Pulmonary artery endothelial cell (primary cell): ENCODE measurements around the gene B4GALT6. TPM values are rescaled to one million over a fixed set of nuclear protein-coding genes. Genes with fewer than 3 reads are reported as not detected.
A peak's percentile ranks its signal among the peaks of the same experiment; 100 is the strongest.
"Not testable (repeated sequence)": the region's sequence is repeated elsewhere in the genome, so short reads cannot be mapped to it uniquely, and the experiment has no call there.

ENCODE experiments used
- DNase-seq: peaks from one replicate; pipeline ENCODE4 v3.0.0-alpha.2; 2011; ENCODE audit warnings: low read depth, low spot score
- total RNA-seq: library from RNA; depleted of rRNA; stranded (reverse); fragments of >200 nt; gene quantifications from 2 replicates; pipeline ENCODE4 v1.2.3, GENCODE V29; 2014

The B4GALT6 gene
- 9.1 and 12.2 TPM in 2 replicates for total RNA-seq

GRCh38 chr18:31684279-31685096 is at the start of gene B4GALT6:
Gene B4GALT6 (minus strand): TSS chr18:31684581. CDS start chr18:31684426, 155 bp downstream.
- DNase-seq = no peak

- no peak for DNase-seq
These were observed 47.2 kb upstream of the B4GALT6 start for GRCh38 chr18:31731628-31732027.

DNA sequence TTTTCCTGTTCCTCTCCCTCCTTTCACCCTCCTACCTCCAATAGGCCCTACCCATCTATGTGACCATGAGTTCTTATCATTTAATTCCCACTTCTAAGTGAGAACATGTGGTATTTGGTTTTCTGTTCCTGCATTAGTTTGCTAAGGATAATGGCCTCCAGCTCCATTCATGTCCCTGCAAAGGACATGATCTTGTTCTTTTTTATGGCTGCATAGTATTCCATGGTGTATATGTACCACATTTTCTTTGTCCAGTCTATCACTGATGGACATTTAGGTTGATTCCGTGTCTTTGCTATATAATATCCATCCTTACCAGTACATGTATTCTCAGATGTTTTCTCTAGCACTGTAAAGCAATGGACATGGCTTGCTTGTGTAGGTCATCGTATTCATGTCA is 44.8 kb upstream of the B4GALT6 start:
- DNase-seq = not testable (repeated sequence)

- DNase-seq = no peak
These were observed 39.8 kb upstream of the B4GALT6 start for GRCh38 chr18:31723990-31724711.

DNA sequence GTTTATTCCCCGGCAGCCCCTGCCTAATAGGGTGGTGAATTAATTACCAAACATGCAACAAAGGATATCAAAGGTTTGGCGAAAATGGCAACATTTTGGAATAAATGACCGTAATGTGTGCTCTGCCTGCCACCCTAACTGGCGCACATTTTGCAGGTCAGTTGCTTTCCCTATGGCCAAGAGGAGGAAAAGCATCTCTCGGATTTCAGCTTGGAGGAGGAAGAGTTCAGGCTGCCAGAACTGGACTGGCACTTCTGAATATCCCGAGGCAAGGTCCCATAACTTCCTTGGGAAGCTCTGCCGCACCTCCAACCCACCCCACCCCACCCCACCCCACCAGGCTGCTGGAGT is 39.2 kb upstream of the B4GALT6 start:
- DNase-seq = no peak

DNA sequence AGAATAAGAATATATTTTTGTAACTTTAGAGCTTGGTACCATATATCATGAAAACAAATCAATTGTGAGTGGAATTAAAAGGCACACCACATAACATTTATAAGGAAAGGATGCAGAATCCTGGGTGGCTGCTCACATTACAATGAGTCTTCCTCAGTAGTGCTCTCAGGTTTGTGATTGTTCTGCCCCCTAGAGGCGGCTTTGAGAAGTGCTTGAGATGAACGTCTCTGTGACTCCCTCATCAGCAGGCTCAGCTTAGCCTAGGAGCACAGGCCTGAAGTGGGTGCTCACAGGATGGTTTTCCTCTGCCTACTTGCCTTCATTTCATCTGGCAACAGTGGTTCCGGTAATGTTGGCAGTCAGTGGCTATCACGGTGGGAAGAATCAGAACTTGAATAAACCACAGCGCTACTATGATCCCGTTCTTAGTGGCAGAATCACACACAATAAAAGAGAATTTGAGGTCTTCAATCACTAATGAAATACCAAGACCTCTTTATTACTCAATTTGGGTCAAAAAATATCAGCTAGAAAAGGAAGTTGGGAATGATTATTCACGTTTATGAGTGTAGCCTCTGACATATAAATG is 38.1 kb upstream of the B4GALT6 start:
- peak; percentile 39 for DNase-seq

DNA sequence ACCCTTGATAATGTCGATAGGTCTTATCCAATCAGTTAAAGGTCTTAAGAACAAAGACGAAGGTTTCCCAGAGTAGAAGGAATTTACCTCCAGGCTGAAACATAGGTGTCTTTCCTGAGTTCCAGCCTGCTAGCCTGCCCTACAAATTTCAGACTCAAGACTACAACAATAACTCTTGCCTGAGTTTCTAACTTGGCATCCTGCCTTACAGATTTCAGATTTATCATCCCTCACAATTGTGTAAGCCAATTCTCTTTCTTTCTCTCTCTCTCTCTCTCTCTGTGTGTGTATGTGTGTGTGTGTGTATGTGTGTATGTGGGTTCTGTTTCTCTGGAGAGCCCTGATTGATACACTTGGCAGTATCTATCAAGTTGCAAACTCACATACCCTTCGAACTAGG is 37.2 kb upstream of the B4GALT6 start:
- DNase-seq = no peak

GRCh38 chr18:31720867-31721266 is 36.5 kb upstream of the B4GALT6 start:
- no peak for DNase-seq

DNA sequence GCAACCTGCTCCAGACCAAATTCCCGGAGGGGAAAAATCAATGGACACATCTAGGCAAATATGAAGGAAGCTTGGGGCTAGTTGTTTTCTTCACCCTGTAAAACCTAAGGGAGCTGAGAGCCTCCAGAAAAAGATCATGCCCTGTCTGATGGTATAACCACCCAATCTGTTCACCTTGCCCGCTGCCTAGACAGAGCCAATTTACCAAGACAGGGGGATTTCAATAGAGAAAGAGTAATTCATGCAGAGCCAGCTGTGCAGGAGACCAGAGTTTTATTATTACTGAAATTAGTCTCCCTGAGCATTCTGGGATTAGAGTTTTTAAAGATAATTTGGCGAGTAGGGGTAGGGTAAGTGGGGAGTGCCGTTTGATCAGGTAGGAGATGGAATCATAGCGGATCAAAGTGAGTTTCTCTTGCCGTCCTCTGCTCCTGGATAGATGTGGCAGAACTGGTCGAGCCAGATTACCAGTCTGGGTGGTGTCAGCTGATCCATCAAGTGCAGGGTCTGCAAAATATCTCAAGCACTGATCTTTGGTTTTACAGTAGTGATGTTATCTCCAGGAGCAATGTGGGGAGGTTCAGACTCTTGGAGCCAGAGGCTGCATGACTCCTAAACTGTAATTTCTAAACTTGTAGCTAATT is 35.1 kb upstream of the B4GALT6 start:
- no peak for DNase-seq

- no peak for DNase-seq
These were observed 34.0 kb upstream of the B4GALT6 start for GRCh38 chr18:31718386-31718785.

GRCh38 chr18:31716362-31716761 is 32.0 kb upstream of the B4GALT6 start:
- no peak for DNase-seq

DNA sequence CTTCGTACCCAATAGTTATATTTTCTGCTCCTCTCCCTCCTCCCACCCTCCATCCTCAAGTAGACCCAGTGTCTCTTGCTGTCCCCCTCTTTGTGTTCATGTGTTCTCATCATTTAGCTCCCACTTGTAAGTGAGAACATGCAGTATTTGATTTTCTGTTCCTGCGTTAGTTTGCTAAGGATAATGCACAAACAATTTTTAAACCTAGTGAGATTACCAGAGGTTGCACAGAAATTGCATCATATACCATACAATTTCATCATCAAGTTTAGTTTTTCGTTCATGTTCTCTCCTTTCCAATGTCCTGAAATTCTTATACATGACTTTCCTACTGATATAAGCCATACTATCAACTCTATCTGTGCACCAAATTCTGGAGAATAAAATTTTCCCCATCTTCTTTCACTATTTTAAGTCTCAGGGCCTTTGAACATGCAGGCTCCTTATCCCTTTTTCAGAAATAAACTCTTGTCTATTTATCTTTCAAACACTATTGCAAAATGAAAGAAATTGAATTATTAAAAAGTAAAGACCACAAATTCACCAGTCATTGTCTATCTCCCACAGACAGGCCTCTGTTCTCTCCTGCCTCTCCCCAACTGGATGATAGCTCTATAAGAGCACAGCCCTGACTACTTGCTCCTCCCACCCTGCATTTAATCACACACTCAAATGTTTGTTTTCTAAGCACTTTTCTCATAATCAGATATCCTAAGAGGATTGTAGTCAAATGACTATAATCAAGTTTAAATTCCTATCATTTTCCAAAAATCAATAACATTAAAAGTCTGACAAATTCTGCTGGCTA is 27.2 kb upstream of the B4GALT6 start:
- no peak for DNase-seq

- no peak for DNase-seq
These were observed 26.4 kb upstream of the B4GALT6 start for GRCh38 chr18:31710826-31711225.

- DNase-seq = no peak
These were observed 23.4 kb upstream of the B4GALT6 start for GRCh38 chr18:31707815-31708214.

GRCh38 chr18:31702449-31702848 is 18.1 kb upstream of the B4GALT6 start:
- DNase-seq = no peak

- DNase-seq = no peak
These were observed 17.4 kb upstream of the B4GALT6 start for GRCh38 chr18:31701744-31702143.

GRCh38 chr18:31700990-31701389 is 16.6 kb upstream of the B4GALT6 start:
- DNase-seq = no peak

DNA sequence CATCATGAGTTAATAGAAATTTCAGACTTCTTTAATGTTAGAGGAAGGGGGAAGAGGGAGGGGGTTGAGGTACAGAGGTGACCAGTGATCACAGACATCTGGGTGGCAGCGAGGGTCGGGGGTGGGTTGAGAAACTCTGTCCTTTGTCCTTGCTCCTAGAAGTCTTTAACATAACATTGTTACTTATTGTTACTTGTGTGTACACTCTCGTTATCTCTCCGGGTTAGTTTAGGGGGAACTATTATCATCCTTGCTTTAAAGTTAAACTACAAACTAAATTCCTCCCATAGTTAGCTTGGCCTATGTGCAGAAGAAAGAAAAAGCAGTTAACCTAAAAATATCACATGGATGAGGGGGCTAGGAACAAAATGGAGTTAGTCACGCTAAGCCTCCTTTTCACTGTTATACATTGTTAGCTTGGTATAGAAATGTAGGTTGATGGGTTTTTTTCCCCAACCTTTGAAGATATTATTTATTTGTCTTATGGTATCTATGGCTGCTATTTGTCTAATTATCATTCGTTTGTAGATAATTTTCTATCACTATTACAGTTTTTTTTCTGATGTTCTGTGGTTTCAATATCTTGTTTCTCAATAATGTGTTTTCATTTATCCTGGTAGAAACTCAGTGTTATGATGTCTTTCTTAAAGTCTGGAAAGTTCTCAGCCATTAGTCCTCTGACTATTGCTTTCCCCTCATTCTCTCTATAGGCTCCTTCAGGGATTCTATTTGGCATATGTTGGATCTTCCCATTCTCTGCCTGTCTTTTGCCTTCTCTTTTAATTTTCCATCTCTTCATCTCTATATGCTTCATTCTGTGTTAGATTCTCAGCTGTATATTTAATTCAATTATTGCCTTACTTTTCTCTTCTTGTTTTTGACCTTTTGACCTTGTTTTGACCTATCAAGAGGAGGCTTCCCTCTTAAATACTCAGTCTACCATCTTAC is 13.2 kb upstream of the B4GALT6 start:
- DNase-seq = no peak

- no peak for DNase-seq
These were observed 11.6 kb upstream of the B4GALT6 start for GRCh38 chr18:31695989-31696388.

DNA sequence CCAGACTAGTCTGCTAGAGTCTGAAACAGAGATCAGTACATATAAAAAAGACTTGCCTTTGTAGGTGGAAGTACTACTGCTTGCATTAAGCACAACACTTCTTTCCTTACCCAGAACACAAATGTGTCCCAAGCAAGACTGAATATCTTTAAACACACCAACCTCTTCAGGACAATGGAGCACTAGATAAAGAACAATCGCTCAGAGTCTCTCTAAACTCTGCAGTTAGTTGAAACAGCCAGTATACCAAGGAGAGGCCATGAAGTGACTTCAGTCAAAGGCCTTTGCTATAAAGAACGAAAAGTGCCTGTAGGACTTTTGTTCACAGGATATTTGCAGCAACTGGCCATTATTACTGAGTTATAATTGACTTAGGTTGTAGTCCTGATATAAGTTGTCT is 9.9 kb upstream of the B4GALT6 start:
- DNase-seq = no peak
